ENCODE measurements around the gene CNPY1. TPM values are rescaled to one million over a fixed set of nuclear protein-coding genes. Genes with fewer than 3 reads are reported as not detected.

Gene CNPY1
- total and polyA plus RNA-seq, 4 donors, result not detected

- H3K4me3 ChIP-seq (ENCODE audit: low read depth in 1 of 3, low read length in 3 of 3), result no peak overlapping the region
- peaks cover 0 to 6% (median 0%) of the 10 kb centered on the region in 4 donors for H3K4me1 ChIP-seq (ENCODE audit: control insufficient read depth in 4 of 4, insufficient read depth in 4 of 4, low read length in 3 of 4)
- no peaks in the 10 kb centered on the region for H3K27me3 ChIP-seq (ENCODE audit: control insufficient read depth in 4 of 4, insufficient read depth in 4 of 4, low read length in 3 of 4)
- peak overlapping the region; percentile 37 to 38 for H3K27ac ChIP-seq (ENCODE audit: low read depth in 1 of 2, low read length in 2 of 2)
- no peak for TF ChIP-seq REST (IDR thresholded peaks at IDR 0.05)
- no peak for TF ChIP-seq SP1 (IDR thresholded peaks at IDR 0.05)
- TF ChIP-seq JUND (IDR thresholded peaks at IDR 0.05), result no peak
- TF ChIP-seq TAF1 (conservative IDR thresholded peaks at IDR 0.05), result no peak
- no peak for TF ChIP-seq EGR1 (IDR thresholded peaks at IDR 0.05; ENCODE audit: low read depth in 2 of 2)
- no peak for TF ChIP-seq FOXA1 (IDR thresholded peaks at IDR 0.05)
- no peak for TF ChIP-seq NR2F2 (IDR thresholded peaks at IDR 0.05)
- TF ChIP-seq RXRA (IDR thresholded peaks at IDR 0.05), result no peak
- no peak for TF ChIP-seq HNF4G (IDR thresholded peaks at IDR 0.05)
- TF ChIP-seq CTCF (IDR thresholded peaks at IDR 0.05; ENCODE audit: low read depth, low read length, missing input control), result no peak
- TF ChIP-seq, protein P1, sequence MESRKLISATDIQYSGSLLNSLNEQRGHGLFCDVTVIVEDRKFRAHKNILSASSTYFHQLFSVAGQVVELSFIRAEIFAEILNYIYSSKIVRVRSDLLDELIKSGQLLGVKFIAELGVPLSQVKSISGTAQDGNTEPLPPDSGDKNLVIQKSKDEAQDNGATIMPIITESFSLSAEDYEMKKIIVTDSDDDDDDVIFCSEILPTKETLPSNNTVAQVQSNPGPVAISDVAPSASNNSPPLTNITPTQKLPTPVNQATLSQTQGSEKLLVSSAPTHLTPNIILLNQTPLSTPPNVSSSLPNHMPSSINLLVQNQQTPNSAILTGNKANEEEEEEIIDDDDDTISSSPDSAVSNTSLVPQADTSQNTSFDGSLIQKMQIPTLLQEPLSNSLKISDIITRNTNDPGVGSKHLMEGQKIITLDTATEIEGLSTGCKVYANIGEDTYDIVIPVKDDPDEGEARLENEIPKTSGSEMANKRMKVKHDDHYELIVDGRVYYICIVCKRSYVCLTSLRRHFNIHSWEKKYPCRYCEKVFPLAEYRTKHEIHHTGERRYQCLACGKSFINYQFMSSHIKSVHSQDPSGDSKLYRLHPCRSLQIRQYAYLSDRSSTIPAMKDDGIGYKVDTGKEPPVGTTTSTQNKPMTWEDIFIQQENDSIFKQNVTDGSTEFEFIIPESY (IDR thresholded peaks at IDR 0.05), result no peak
- DNase-seq (ENCODE audit: low spot score), result no peak
- H3K9ac ChIP-seq (ENCODE audit: low read depth in 1 of 2, low read length in 2 of 2), result no peak overlapping the region
- no peaks in the 10 kb centered on the region for H3K9me3 ChIP-seq (ENCODE audit: control insufficient read depth in 4 of 4, low read length in 3 of 4)
- WGBS, result 86% methylated on average over 20 of the region's 20 CpGs
- H3K36me3 ChIP-seq (ENCODE audit: control insufficient read depth in 4 of 4, insufficient read depth in 3 of 4, low read depth in 1 of 4, low read length in 3 of 4), result no peaks in the 10 kb centered on the region
Observed at GRCh38 chr7:155590215-155591018, 44.1 kb upstream of the CNPY1 start.

- DNase-seq (ENCODE audit: low spot score), result no peak
- WGBS, result 94% methylated on average over 29 of the region's 29 CpGs
- no peaks in the 10 kb centered on the region for H3K27me3 ChIP-seq (ENCODE audit: control insufficient read depth in 4 of 4, insufficient read depth in 4 of 4, low read length in 3 of 4)
- H3K4me1 ChIP-seq (ENCODE audit: control insufficient read depth in 4 of 4, insufficient read depth in 4 of 4, low read length in 3 of 4), result peaks cover 0 to 2% (median 0%) of the 10 kb centered on the region in 4 donors
- H3K27ac ChIP-seq (ENCODE audit: low read depth in 1 of 2, low read length in 2 of 2), result no peak overlapping the region
- H3K36me3 ChIP-seq (ENCODE audit: control insufficient read depth in 4 of 4, insufficient read depth in 3 of 4, low read depth in 1 of 4, low read length in 3 of 4), result no peaks in the 10 kb centered on the region
- no peak overlapping the region for H3K9ac ChIP-seq (ENCODE audit: low read depth in 1 of 2, low read length in 2 of 2)
- no peaks in the 10 kb centered on the region for H3K9me3 ChIP-seq (ENCODE audit: control insufficient read depth in 4 of 4, low read length in 3 of 4)
- H3K4me3 ChIP-seq (ENCODE audit: low read depth in 1 of 3, low read length in 3 of 3), result no peak overlapping the region
- TF ChIP-seq, protein P1 (IDR thresholded peaks at IDR 0.05), result no peak
- no peak for TF ChIP-seq HNF4G (IDR thresholded peaks at IDR 0.05)
- TF ChIP-seq FOXA1 (IDR thresholded peaks at IDR 0.05), result no peak
- TF ChIP-seq FOXA2 (IDR thresholded peaks at IDR 0.05), result no peak
- no peak for TF ChIP-seq RXRA (IDR thresholded peaks at IDR 0.05)
- TF ChIP-seq TAF1 (conservative IDR thresholded peaks at IDR 0.05), result no peak
- no peak for TF ChIP-seq RAD21 (IDR thresholded peaks at IDR 0.05)
- TF ChIP-seq GABPA (IDR thresholded peaks at IDR 0.05 in 1 of 2, conservative IDR thresholded peaks at IDR 0.05 in 1 of 2), result no peak
- TF ChIP-seq CTCF (IDR thresholded peaks at IDR 0.05; ENCODE audit: low read depth, low read length, missing input control), result no peak
- TF ChIP-seq HNF4A (conservative IDR thresholded peaks at IDR 0.05), result no peak
- TF ChIP-seq SP1 (IDR thresholded peaks at IDR 0.05), result no peak
- TF ChIP-seq, protein P2, sequence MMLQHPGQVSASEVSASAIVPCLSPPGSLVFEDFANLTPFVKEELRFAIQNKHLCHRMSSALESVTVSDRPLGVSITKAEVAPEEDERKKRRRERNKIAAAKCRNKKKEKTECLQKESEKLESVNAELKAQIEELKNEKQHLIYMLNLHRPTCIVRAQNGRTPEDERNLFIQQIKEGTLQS (IDR thresholded peaks at IDR 0.05), result no peak
Observed at GRCh38 chr7:155589001-155589980, 42.9 kb upstream of the CNPY1 start.
